Left lung (tissue), 10 donors: Measurements from ENCODE around the gene SLC38A11. TPM values are rescaled to one million over a fixed set of nuclear protein-coding genes. Genes with fewer than 3 reads are reported as not detected.

Source experiments
- ATAC-seq: fragments of 200-7000 bp; cut with Tn5 transposase; one replicate; pipeline ENCODE4 v1.9.1; 2020; ENCODE audit warnings: moderate library complexity
- DNase-seq, 4 donors: peaks; one replicate each; pipeline ENCODE4 v3.0.0-alpha.2; 2013 to 2020
- H3K27ac ChIP-seq, 2 donors: fragments of 200-600 bp; sonication (generic) in 1 of 2; one replicate each; pipeline versions ENCODE4 v1.5.0 to v1.8.0; 2020 to 2021
- H3K27me3 ChIP-seq, 2 donors: fragments of 200-600 bp; sonication (generic) in 1 of 2; one replicate each; pipeline versions ENCODE4 v1.5.0 to v1.8.0; 2020 to 2021
- H3K36me3 ChIP-seq, 2 donors: fragments of 200-600 bp; sonication (generic) in 1 of 2; one replicate each; pipeline versions ENCODE4 v1.5.0 to v1.8.0; 2020 to 2021
- H3K4me1 ChIP-seq, 2 donors: fragments of 200-600 bp; one replicate each; pipeline ENCODE4 v1.8.0; 2021
- H3K4me3 ChIP-seq, 2 donors: fragments of 200-600 bp; sonication (generic) in 1 of 2; one replicate each; pipeline versions ENCODE4 v1.5.0 to v1.8.0; 2020 to 2021; ENCODE audit warnings: mild to moderate bottlenecking in 1 of 2
- H3K9me3 ChIP-seq, 2 donors: fragments of 200-600 bp; sonication (generic) in 1 of 2; one replicate each; pipeline versions ENCODE4 v1.5.0 to v1.8.0; 2020 to 2021
- CTCF ChIP-seq, 2 donors: fragments of 200-600 bp; sonication (generic) in 1 of 2; IDR thresholded peaks; one replicate each; pipeline versions ENCODE4 v1.5.0 to v1.8.0; 2021; ENCODE audit warnings: antibody characterized with exemption in 2 of 2
- intact Hi-C, 2 donors: fragments of 100-400 bp; cut with DNase I; formaldehyde crosslinking; loops; one replicate each; pipeline versions ENCODE4 v1.11.2 to v1.14.2; 2022
- polyA plus RNA-seq, 6 donors: library from polyadenylated mRNA; unstranded; fragments of 120-200 nt; gene quantifications; one replicate each; pipeline ENCODE4 v1.2.1, GENCODE V29; 2013; ENCODE audit not compliant: insufficient read length in 6 of 6
- total RNA-seq, 2 donors: library from RNA; stranded (reverse); fragmentation: NEBNext Ultra II Directional; extraction: Animal tissue kit (Norgen Biotek cat#: 25700); gene quantifications; one replicate each; pipeline ENCODE4 v1.2.1, GENCODE V29; 2021
- donor health status: DM: no; HTN: yes; CAD: no.
- donor health status: DM: no; HTN: no; CAD: no.

Gene SLC38A11
- total and polyA plus RNA-seq, 8 donors: 0.29 to 3.6 (median 1.6) TPM

- Histone ChIP-seq H3K4me1 (no peaks in the 10 kb centered on the region), H3K36me3 (no peaks in the 10 kb centered on the region), H3K27me3 (no peaks in the 10 kb centered on the region), H3K4me3 (no peak overlapping the region), H3K27ac (no peak overlapping the region), H3K9me3 (no peaks in the 10 kb centered on the region)
- no peak for TF ChIP-seq CTCF (IDR thresholded peaks at IDR 0.05)
- intact Hi-C loops: no loop called here
- DNase-seq: no peak
- no peak for ATAC-seq
Measured at GRCh38 chr2:164888592-164888991, 66.7 kb downstream of the SLC38A11 start.

DNA sequence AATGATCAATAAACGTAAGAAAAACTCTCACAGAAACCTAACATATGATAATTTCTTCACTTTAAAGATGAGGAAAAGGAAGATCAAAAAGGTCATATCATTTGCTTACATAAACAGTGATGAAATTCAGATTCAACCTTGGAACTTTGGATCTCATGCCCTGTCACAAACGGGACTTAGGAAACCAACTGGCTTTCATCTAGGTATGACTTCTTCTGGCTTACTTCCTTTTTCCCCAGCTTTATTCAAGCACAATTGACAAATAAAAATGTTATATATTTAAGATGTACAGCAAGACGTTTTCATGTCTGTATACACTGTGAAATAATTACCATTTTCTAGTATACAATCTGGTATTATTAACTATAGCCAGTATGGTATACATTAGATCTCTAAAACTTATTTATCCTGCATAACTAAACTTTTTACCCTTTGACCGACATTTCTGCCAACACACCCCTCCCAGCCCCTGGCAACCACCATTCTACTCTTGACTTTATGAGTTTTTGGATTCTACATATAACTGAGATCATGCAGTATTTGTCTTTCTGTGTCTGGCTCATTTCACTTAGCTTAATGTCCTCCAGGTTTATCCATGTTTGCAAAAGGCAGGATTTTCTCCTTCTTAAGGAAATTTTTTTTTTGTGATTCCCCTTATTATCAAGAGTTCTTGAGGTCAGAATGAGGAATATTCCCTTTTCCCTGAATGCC, 67.7 kb downstream of the SLC38A11 start:
- ATAC-seq: no peak
- DNase-seq: no peak
- intact Hi-C loops: no loop called here
- no peak overlapping the region for H3K4me3 ChIP-seq
- no peaks in the 10 kb centered on the region for H3K4me1 ChIP-seq
- no peak overlapping the region for H3K27ac ChIP-seq
- H3K27me3 ChIP-seq: no peaks in the 10 kb centered on the region
- no peak for TF ChIP-seq CTCF (IDR thresholded peaks at IDR 0.05)
- H3K9me3 ChIP-seq: no peaks in the 10 kb centered on the region
- H3K36me3 ChIP-seq: no peaks in the 10 kb centered on the region

- no peak for TF ChIP-seq CTCF (IDR thresholded peaks at IDR 0.05)
- no peak overlapping the region for H3K27ac ChIP-seq
- no peaks in the 10 kb centered on the region for H3K36me3 ChIP-seq
- no peaks in the 10 kb centered on the region for H3K27me3 ChIP-seq
- no peak overlapping the region for H3K4me3 ChIP-seq
- no peak for DNase-seq
- intact Hi-C loops: no loop called here
- H3K4me1 ChIP-seq: no peaks in the 10 kb centered on the region
- H3K9me3 ChIP-seq: no peaks in the 10 kb centered on the region
- no peak for ATAC-seq
Measured at GRCh38 chr2:164882276-164882675, 73.0 kb downstream of the SLC38A11 start.

GRCh38 chr2:164881524-164881923, 73.8 kb downstream of the SLC38A11 start:
- DNase-seq (no peak), ATAC-seq (no peak)
- no peak for TF ChIP-seq CTCF (IDR thresholded peaks at IDR 0.05)
- no peaks in the 10 kb centered on the region for H3K4me1 ChIP-seq
- no peaks in the 10 kb centered on the region for H3K36me3 ChIP-seq
- H3K4me3 ChIP-seq: no peak overlapping the region
- H3K9me3 ChIP-seq: no peaks in the 10 kb centered on the region
- no peak overlapping the region for H3K27ac ChIP-seq
- no peaks in the 10 kb centered on the region for H3K27me3 ChIP-seq
- intact Hi-C loops: no loop called here

DNA sequence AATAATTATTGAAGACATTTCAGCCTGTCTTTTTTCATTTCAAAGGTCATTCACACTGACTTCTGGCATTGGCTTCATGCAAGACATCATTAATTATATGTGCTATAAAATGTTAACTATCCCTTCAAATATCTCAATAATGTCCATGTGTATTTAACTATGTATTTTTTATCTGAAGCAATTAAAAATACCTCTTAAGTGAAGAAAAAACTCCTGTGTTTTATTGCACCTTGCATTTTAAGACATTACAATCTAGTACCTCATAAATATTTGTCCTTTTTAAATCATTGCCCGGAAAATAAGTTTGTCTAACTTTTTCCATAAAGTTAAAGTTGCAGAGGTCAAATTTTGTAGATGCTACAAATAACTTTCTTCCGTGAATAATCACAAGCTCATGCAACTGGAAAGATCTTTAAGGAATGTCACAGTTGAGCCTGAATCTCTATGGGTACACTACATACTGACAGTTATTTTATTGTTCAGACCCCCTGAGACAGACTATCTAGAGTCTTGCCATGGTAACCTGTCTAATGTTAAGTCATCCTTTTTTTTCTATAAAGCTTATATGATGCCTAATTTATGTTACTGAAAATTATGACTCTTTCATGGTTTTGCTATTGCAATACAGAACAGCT, 75.3 kb downstream of the SLC38A11 start:
- no peaks in the 10 kb centered on the region for H3K27me3 ChIP-seq
- ATAC-seq (no peak), DNase-seq (no peak)
- no peaks in the 10 kb centered on the region for H3K9me3 ChIP-seq
- no peak overlapping the region for H3K4me3 ChIP-seq
- H3K36me3 ChIP-seq: no peaks in the 10 kb centered on the region
- no peak overlapping the region for H3K27ac ChIP-seq
- TF ChIP-seq CTCF (IDR thresholded peaks at IDR 0.05): no peak
- no peaks in the 10 kb centered on the region for H3K4me1 ChIP-seq
- intact Hi-C loops: no loop called here
